Stimulated activated CD4-positive, alpha-beta T cell treated with anti-CD3 and anti-CD28 coated beads, TNF-alpha, amount 100 ng/mL, for 4 hours (primary cell): Measurements from ENCODE around the gene IFT80.
A peak's percentile ranks its signal among the peaks of the same experiment; 100 is the strongest.
"Not testable (repeated sequence)": the region's sequence is repeated elsewhere in the genome, so short reads cannot be mapped to it uniquely, and the experiment has no call there.

Experiments
- DNase-seq, 3 experiments: peaks; one replicate each; pipeline ENCODE4 v3.0.0-alpha.2; 2020; ENCODE audit warnings: low read depth in 3 of 3

IFT80 gene

DNA sequence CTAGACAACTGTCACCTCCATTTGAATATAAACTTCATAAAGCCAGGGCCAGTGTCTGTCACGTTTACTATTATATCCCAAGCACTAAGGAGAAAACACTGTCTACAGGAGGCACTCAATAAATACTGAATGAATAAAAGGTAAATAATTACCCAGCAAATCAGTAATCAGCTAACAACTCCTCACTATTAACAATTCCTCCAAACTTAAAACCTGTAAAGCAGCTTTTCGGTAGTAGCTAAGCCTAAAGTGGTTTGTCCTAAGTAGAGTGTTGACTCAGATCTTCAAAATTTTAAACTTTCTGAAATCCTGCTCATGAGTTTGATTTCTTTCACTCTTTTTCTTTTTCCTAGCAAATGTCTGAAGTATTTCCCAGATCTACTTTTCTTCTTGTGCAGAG, 133.9 kb downstream of the IFT80 start:
- no peak for DNase-seq

DNA sequence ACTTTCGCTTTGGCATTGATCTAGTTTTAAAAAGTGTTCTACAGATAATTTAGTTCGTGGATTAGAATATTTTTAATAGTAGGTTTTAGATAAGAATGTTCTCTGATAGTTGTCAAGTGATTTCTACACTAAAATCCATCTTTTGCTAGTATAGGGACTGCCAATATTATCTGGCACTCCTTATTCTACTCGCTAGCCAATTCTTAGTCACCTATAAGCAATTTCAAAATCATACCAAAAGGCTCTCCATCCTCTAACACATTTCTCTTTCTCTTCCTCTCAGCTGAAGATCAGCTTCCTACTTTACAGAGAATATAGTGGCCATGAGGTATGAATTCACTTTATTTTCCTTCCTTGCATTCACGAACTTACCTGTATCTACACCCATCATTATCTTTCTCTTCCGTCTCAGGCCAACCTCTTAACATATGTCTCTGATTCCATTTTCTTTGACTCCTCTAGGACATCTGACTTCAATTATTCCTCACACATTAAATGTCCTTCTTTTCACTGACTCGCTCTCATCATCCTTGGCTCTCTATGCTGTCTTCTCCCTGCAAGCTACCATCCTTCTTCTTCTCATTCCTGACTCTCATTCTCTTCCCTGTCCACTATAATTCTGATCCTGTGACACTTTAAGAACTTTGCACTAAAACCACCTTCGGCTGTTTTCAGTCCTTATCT, 138.3 kb downstream of the IFT80 start:
- DNase-seq: no peak

DNA sequence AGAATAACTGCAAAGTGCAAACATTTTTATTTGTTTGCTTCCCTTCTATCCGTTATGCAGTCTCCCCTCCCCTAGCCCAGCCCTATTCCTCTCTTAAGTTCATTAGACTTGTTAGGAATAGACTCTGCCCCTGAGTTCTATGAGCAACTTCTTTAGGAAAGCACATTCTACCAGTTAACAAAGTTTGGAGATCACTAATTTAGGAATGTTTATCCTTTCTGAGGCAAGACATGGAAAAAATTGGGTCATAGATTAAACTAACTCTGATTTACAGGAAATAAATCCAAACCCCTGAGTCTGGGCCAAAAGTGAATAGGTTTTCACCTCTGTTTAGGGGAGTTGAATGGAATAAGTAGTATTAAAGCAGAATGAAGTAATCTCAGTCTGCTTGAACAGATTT, 139.4 kb downstream of the IFT80 start:
- DNase-seq: no peak

DNA sequence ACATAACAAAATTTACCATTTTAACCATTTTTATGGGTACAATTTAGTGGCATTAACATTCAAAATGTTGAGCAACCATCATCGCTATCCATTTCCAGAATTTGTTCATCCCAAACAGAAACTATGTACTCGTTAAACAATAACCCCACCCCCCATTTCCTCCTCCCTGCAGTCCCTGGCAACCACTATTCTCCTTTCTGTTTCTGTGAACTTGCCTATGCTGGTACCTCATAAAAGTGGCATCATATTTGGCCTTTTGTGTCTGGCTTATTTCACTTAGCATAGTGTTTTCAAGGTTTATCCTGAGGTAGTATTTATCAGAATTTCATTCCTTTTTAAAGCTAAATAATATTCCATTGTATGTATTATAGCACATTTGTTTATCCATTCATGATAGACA, 141.4 kb downstream of the IFT80 start:
- DNase-seq: no peak

DNA sequence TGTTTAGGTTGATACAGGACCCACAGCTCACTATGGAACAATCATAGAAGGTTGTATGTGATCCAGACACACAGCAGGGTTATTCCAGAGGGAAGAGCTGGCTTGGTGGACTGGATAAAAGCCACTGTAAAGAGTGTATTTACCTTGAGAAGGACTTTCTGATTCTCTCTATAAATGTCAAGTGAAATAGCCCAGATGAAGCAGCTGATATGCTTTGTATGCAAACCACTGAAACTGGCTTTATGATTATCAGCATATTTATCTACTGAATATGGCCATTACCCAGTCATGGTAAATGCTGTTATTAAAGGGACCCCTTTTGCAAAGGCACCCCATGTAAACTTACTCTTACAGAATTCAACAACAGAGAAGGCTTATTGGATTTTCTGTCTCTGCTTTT, 145.7 kb downstream of the IFT80 start:
- no peak for DNase-seq

DNA sequence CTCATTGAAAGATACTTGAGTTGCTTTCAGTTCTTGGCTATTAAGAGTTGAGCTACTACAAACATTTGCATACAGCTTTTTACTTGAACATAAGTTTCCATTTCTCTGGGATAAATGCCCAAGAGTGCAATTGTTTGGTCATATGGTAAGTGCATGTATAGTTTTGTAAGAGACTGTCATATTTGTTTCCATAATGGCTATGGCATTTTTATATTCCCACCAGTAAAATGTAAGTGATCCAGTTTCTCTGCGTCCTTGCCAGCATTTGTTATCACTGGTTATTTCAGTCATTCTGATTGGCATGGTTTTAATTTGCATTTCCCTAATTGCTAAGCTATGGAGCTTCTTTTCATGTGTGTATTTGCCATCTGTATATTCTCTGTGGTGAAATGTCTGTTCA, 151.3 kb downstream of the IFT80 start:
- DNase-seq: no peak

DNA sequence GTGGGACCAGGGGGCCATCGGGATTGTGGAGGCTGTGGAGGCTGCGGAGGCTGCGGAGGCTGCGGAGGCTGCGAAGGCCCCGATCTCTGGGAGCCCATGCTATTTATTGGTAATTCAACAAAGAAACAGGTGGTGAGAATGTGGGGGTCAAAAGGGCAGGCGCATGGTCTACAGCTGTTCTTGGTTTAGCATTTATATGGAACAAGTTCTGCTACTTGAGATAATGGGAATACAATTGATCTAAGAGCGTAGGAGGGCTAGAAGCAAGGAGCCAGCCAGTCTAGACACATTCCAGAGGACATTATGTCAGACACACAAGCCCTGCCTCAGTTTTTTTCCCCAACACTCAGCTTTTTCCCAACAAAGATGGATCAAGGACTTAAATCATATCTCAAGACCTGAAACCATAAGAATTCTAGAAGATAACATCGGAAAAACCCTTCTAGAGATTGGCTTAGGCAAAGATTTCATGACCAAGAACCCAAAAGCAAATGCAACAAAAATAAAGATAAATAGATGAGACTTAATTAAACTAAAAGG, 153.7 kb downstream of the IFT80 start:
- no peak for DNase-seq

DNA sequence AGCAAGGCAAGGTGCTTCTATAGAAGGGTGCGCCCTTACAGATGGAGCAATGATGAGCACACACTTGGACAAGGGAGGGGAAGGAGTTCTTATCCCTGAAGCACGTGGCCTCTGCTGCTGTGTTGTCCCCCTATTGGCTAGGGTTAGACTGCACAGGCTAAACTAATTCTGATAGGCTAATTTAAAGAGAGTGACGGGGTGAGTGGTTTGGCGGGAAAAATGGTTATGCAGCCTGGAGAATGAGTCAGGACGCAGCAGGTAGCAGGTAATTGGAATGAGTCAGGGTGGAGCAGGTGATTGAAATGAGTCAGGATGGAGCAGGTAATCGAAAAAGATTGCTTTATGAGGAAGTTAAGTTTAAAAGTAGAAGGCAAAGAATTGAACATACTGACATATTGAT, 158.3 kb downstream of the IFT80 start:
- not testable (repeated sequence) for DNase-seq

DNA sequence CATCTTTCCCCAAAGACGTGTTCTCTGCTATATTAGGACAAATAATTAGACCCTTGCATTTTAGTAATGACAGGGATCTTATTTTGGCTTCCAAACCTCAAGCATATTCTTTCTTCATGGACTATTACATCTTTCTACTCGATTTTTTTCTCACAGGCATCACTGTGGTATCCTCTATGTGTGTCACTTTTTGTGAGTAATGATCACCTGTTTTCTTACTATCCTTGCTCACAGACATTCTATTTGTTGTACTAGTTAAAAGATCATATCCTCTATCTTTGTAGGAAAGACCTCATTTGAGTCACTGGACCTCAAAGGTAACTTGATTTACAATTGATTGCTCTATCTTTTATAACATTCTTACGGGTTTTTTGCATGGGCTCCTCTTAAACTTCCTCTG, 167.0 kb downstream of the IFT80 start:
- no peak for DNase-seq

DNA sequence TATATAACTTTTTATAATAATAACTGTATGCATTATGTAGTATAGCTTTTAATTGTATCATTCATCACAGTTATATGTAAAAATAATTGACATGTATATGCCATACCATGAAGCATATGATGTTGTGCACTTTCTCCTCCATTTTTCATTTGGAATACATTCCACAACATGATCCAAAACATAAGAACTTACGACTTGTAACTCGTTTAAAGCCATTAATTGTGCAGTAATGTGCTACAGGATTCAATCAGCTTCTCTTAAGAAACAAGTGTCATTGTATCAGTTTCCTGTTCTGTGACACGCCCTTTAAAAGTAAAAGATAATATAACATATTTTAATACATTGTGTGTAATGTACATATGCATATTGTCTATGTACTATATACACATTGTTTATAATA, 171.6 kb downstream of the IFT80 start:
- DNase-seq: no peak

DNA sequence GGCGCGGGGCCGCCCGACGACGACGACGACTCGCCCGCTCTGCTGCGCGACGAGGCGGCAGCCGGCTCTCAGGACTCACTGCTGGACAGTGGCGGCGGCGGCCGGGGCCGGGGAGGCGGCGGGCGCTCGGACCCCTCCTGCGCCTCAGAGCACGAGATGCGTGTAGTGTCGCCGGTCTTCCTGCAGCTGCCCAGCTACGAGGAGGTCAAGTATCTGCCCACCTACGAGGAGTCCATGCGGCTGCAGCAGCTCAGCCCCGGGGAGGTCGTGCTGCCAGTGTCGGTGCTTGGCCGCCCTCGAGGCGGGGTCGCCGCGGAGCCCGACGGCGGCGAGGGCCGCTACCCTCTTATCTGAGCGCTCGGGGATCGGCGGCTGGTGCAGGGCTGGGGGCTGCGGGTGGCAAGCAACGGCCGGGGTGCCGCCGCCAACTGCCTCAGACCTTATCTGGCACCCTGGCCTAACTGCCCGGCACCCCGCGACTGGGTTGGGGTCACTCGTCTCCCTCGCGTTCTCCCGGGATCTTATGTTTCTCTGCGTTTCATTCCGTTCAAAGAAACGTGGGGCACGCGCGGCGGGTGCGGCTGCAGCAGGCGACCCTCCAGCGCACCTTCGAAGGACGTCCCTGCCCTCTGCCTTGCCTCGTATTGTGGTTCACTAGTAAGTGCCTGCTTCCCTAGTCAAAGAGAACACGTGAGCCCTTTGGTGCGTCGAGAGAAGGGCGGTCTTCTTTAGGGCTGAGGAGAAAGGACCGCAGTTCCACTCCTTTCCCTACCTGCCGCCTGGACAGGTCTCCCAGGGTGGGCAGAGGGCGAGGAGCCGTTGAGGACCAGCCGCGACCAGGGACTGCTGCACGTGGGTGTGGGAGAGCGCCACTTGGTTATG, 172.8 kb downstream of the IFT80 start:
- no peak for DNase-seq

DNA sequence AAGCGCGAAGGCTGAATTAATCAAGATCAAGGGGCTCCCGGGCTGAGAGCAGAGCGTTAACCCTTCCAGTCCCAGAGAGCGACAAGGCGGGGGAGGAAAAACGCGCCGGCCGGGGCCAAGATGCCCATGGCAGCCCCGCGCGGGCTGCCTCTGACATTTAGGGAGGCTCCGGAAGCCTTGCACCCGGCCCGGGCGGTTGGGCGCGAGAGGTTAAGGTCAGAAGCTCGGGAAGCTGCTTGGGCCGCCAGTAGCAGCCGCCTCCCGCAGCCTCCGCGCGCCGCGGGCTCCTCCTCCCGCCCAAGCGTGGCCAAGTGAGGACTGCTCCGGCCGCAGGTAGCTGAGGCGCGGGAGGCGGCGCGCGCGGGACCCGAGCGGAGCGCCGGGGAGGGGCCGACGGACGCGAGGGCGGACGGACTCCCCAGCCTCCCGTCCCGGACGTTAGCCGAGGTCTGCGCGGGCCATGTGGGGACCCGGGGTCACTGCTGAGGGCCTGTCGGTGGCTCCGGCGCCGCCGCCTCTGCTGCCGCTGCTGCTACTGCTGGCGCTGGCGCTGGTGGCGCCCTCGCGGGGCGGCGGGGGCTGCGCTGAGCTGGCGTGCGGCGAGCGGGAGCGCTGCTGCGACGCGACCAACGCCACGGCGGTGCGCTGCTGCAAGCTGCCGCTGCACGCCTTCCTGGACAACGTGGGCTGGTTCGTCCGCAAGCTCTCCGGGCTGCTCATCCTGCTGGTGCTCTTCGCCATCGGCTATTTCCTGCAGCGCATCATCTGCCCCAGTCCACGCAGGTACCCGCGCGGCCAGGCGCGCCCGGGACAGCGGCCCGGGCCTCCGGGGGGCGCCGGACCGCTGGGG, 173.6 kb downstream of the IFT80 start, which contains the start of gene C3orf80:
Gene C3orf80, plus strand, starts transcription at position 247 of the 850 bp plus-strand sequence. Its CDS starts 214 bp downstream, at position 461.
- DNase-seq: peak in 1 of 3 experiments; percentile 13

DNA sequence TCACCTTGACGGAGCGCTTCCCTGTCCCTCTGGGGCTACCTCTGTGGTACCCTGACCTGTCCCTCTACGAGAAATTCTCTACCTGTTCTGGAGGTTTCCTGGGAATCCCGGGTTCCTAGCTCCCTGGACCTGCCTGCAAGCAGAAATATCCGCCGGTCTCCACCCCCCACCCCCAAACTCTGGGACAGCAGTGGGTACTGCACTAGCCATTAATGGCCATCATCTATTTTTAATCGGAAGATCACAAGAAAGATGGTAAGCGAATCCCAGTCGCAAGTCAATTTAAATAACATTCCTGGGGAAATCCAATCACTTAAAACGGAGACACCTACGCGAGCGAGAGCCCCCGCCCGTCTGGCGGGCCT, 174.2 kb downstream of the IFT80 start:
- DNase-seq: no peak

DNA sequence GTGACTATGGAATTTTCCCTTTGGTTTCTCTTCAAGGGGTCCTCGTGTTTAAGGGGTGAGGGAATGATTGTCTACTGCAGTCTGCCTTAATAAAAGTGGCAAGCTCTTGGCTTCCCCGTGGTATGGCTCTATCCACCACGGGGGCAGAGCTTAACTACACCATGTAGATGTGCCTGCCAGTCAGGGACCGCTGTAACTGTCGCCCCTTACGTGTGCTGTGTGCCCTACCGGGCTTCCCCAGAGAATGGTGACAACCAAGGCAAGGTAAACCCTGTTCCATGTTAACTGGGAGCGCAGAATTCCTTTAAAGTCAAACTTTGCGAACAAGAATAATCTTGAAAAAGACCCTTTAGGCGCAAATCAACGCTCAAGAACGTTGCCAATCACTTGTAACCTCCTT, 174.8 kb downstream of the IFT80 start:
- no peak for DNase-seq

DNA sequence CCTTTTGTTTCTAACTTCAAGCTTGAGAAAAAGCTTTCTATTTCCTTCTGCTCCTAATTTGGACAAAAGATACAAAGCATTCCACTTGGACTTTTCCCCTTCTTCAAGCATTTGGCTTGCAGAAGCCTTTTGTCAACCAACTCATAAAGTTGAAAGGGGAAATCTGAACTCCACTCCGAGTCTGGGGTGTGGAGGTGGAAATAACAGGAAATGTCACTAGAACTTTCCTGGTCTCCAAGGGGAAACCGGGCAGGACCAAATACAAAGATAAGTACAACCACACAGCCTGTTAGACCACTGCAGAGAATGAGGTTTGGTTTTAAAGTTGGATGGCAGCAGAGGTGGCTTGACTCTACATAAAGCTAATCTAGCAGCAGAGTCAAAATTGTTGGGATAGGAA, 178.0 kb downstream of the IFT80 start:
- DNase-seq: no peak

DNA sequence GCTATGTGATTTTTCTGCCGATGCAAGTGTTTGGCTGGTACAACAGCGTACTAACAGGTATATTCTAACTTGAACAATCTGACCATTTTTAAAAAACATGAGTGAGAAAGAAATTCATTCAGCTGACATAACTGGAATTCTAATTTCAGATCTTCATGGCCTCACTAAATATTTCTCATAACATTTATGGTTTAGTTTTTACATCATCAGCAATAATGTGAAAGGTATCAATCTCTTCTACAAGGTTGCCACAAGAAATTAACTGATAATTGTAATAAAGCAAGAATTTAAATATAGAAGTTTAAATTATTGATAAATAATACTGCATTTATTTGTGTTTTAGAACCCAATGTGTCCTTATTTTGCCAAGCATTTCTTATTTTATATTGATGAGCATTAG, 179.0 kb downstream of the IFT80 start:
- DNase-seq: no peak

DNA sequence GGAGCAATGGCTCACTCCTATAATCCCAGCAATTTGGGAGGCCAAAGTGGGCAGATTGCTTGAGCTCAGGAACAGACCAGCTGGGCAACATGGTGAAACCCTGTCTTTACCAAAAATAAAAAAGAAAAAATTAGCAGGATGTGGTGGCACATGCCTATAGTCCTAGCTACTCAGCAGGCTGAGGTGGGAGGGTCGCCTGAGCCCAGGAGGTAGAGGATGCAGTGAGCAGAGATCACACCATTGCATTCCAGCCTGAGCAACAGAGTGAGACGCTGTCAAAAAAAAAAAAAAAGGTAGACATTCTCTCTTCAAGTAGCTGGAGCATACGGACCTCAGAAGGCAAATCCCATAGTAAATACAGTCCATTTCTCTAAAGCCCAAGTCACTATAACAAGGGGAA, 180.9 kb downstream of the IFT80 start:
- DNase-seq: no peak

DNA sequence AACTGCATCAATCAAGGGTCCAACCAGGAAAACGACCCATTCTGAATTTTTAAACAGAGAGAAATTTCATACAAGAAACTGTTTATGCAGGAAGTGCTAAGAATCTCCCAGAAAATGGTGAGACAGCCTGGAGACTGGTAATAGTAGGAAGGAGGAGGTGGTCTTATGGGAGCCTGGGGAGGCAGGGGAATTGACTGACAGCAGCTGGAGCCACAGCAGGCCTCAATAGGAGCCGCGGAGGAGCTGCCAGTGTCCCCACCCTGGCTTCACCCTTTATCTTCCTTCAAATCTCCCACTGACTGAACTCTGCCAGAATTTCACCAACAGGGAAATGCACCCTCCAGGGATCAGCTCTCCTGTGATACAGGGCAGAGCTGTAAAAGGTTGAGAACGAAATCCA, 181.3 kb downstream of the IFT80 start:
- no peak for DNase-seq

DNA sequence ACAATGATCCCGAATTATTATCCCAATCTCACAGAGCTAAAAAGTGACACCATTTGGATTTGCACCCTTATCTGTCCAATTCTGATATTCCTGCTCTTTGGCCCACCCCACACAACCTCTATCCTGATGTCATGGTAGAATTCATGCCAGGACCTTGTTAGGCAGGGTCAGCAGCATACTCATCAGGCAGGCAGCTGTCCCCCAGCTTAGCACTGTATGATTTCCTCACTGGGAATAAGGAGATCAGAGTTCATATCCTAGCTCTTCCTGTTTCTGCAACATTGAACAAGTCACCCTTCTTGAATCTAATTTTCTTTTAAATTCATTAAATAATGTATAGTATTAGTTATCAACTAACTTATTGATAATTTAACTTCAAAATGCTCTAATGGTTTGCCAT, 185.8 kb downstream of the IFT80 start:
- DNase-seq: no peak

DNA sequence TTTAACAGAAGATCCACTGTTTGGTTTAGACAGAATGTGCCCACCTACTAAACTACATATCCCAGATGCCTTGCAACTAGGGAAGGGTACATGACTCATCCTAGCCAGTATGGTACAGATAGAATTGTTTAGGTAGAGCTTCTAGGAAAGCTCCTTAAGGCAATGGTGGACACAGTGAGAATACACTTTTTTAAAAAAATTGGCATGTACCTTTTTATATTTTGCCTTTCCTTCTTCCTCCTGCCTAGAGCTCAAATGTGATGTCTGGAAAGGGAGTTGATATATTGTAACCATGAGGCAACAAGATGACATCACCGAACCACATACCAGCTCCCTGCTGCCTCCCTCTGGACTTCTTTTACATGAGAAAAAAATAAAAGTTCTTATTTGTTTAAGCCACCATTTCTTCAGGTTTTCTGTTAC, 188.2 kb downstream of the IFT80 start:
- no peak for DNase-seq

DNA sequence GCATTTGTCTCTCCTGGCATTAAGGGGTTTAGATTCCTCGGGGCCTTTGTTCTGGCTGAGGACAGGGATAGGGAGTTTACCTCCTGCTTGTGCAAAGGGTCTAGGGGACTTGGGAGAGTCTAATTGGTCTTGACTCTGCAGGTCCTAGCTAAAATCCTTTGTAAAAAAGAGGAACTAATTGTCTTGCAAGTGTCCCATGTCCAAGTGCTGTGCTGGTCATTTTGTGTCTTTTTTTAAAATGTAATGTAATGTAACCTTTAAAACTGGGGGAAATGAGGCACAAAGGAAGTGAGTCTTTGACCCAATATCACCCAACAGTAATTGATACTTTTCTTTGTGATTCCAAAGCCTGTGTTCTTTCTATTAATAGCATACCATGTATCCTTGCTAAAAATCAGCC, 188.7 kb downstream of the IFT80 start:
- DNase-seq: no peak
